HCT116 (cell line): ENCODE results near the gene ERGIC3.

ENCODE experiments used
- CTCF ChIP-seq, 3 experiments: fragments of 200-600 bp in 1 of 3; sonication (generic) in 1 of 3; IDR thresholded peaks in 2 of 3; conservative IDR thresholded peaks in 1 of 3; 2 replicates each; pipeline ENCODE4 v1.5.1; 2012 to 2017; ENCODE audit warnings: low read depth in 2 of 3, low read length in 2 of 3, antibody characterized with exemption in 1 of 3, borderline replicate concordance in 1 of 3, control low read depth in 1 of 3, mild to moderate bottlenecking in 1 of 3, mixed read lengths in 1 of 3, mixed run types in 1 of 3, moderate library complexity in 1 of 3; ENCODE audit not compliant: insufficient read depth in 1 of 3
- EZH2 ChIP-seq: fragments of 200-600 bp; sonication (generic); IDR thresholded peaks from 2 replicates; pipeline ENCODE4 v1.6.1; 2017; ENCODE audit warnings: antibody characterized with exemption, mixed run types
- FOSL1 ChIP-seq: IDR thresholded peaks from 2 replicates; pipeline ENCODE4 v1.6.1; 2012; ENCODE audit warnings: low read depth
- JUND ChIP-seq: IDR thresholded peaks from 2 replicates; pipeline ENCODE4 v1.6.1; 2012
- MAX ChIP-seq: IDR thresholded peaks from 2 replicates; pipeline ENCODE4 v1.6.1; 2012
- POLR2A ChIP-seq: IDR thresholded peaks from 2 replicates; pipeline ENCODE4 v1.7.0; 2011; ENCODE audit warnings: borderline replicate concordance; ENCODE audit not compliant: insufficient read depth, insufficient read length; ENCODE audit errors: extremely low read depth
- POLR2AphosphoS5 ChIP-seq: IDR thresholded peaks from 2 replicates; pipeline ENCODE4 v1.6.1; 2011; ENCODE audit warnings: mild to moderate bottlenecking, low read depth, low read length, moderate library complexity
- SP1 ChIP-seq: IDR thresholded peaks from 2 replicates; pipeline ENCODE4 v1.6.1; 2012; ENCODE audit warnings: low read depth
- YY1 ChIP-seq: IDR thresholded peaks from 2 replicates; pipeline ENCODE4 v1.6.1; 2011; ENCODE audit warnings: low read length, low read depth, moderate library complexity, mild to moderate bottlenecking; ENCODE audit not compliant: insufficient replicate concordance; ENCODE audit errors: extremely low read depth
- ZBTB33 ChIP-seq: IDR thresholded peaks from 2 replicates; pipeline ENCODE4 v1.6.1; 2011; ENCODE audit warnings: mild to moderate bottlenecking, low read length, moderate library complexity; ENCODE audit not compliant: insufficient replicate concordance; ENCODE audit errors: extremely low read depth
- ZNF274 ChIP-seq: fragments of 200-500 bp; sonication (Bioruptor generic); IDR thresholded peaks from 2 replicates; pipeline ENCODE4 v1.6.1; 2014; ENCODE audit warnings: mild to moderate bottlenecking, low read depth, low read length, inconsistent platforms

GRCh38 chr20:35518955-35519354 is 22.9 kb upstream of the ERGIC3 start:
- no peak for TF ChIP-seq EZH2
- TF ChIP-seq JUND, result no peak
- TF ChIP-seq POLR2AphosphoS5, result no peak
- no peak for TF ChIP-seq CTCF (IDR thresholded peaks at IDR 0.05 in 2 of 3, conservative IDR thresholded peaks at IDR 0.05 in 1 of 3; ENCODE audit: borderline replicate concordance in 1 of 3, insufficient read depth in 1 of 3, low read depth in 2 of 3, low read length in 2 of 3)
- no peak for TF ChIP-seq SP1
- TF ChIP-seq FOSL1, result no peak
- no peak for TF ChIP-seq ZNF274
- TF ChIP-seq POLR2A, result no peak
- no peak for TF ChIP-seq ZBTB33
- TF ChIP-seq MAX, result no peak
- no peak for TF ChIP-seq YY1
